Measurements from ENCODE around the gene ACTN2.

ACTN2 gene

GRCh38 chr1:236760986-236761385, 74.7 kb downstream of the ACTN2 start:
- no peak overlapping the region for H3K4me3 ChIP-seq (ENCODE audit: low read depth, low read length)
- DNase-seq (ENCODE audit: low read depth), result no peak

- no peak overlapping the region for H3K4me3 ChIP-seq (ENCODE audit: low read depth, low read length)
- DNase-seq (ENCODE audit: low read depth), result no peak
Measured at GRCh38 chr1:236761397-236762132, 75.3 kb downstream of the ACTN2 start.

GRCh38 chr1:236762410-236762809, 76.1 kb downstream of the ACTN2 start:
- no peak for DNase-seq (ENCODE audit: low read depth)
- H3K4me3 ChIP-seq (ENCODE audit: low read depth, low read length), result no peak overlapping the region

GRCh38 chr1:236765831-236766230, 79.5 kb downstream of the ACTN2 start:
- DNase-seq (ENCODE audit: low read depth), result no peak
- H3K4me3 ChIP-seq (ENCODE audit: low read depth, low read length), result no peak overlapping the region

GRCh38 chr1:236766506-236766905, 80.2 kb downstream of the ACTN2 start:
- no peak for DNase-seq (ENCODE audit: low read depth)
- no peak overlapping the region for H3K4me3 ChIP-seq (ENCODE audit: low read depth, low read length)

- no peak for DNase-seq (ENCODE audit: low read depth)
- H3K4me3 ChIP-seq (ENCODE audit: low read depth, low read length), result no peak overlapping the region
Measured at GRCh38 chr1:236767276-236767675, 81.0 kb downstream of the ACTN2 start.

- DNase-seq (ENCODE audit: low read depth), result no peak
- H3K4me3 ChIP-seq (ENCODE audit: low read depth, low read length), result no peak overlapping the region
Measured at GRCh38 chr1:236768601-236769000, 82.3 kb downstream of the ACTN2 start.

GRCh38 chr1:236773919-236774318, 87.6 kb downstream of the ACTN2 start:
- no peak for DNase-seq (ENCODE audit: low read depth)
- no peak overlapping the region for H3K4me3 ChIP-seq (ENCODE audit: low read depth, low read length)

GRCh38 chr1:236774926-236775325, 88.6 kb downstream of the ACTN2 start:
- DNase-seq (ENCODE audit: low read depth), result no peak
- no peak overlapping the region for H3K4me3 ChIP-seq (ENCODE audit: low read depth, low read length)

- no peak overlapping the region for H3K4me3 ChIP-seq (ENCODE audit: low read depth, low read length)
- no peak for DNase-seq (ENCODE audit: low read depth)
Measured at GRCh38 chr1:236779312-236779711, 93.0 kb downstream of the ACTN2 start.

- DNase-seq (ENCODE audit: low read depth), result no peak
- no peak overlapping the region for H3K4me3 ChIP-seq (ENCODE audit: low read depth, low read length)
Measured at GRCh38 chr1:236785477-236785876, 99.2 kb downstream of the ACTN2 start.

- no peak overlapping the region for H3K4me3 ChIP-seq (ENCODE audit: low read depth, low read length)
- no peak for DNase-seq (ENCODE audit: low read depth)
Measured at GRCh38 chr1:236786453-236786852, 100.2 kb downstream of the ACTN2 start.

GRCh38 chr1:236794585-236795034, 108.3 kb downstream of the ACTN2 start:
- DNase-seq (ENCODE audit: low read depth), result no peak
- H3K4me3 ChIP-seq (ENCODE audit: low read depth, low read length), result peak overlapping the region; percentile 98

GRCh38 chr1:236795035-236795756, 108.9 kb downstream of the ACTN2 start, which contains the start of gene MTR:
MTR (plus strand) TSS chr1:236795292; CDS start chr1:236795704, 412 bp downstream.
- H3K4me3 ChIP-seq (ENCODE audit: low read depth, low read length), result peak within 1 kb of the TSS; percentile 98
- DNase-seq (ENCODE audit: low read depth), result peak; percentile 85

- DNase-seq (ENCODE audit: low read depth), result no peak
- H3K4me3 ChIP-seq (ENCODE audit: low read depth, low read length), result peak overlapping the region; percentile 98
Measured at GRCh38 chr1:236795757-236796667, 109.7 kb downstream of the ACTN2 start.

- no peak overlapping the region for H3K4me3 ChIP-seq (ENCODE audit: low read depth, low read length)
- DNase-seq (ENCODE audit: low read depth), result no peak
Measured at GRCh38 chr1:236799001-236799400, 112.7 kb downstream of the ACTN2 start.

- DNase-seq (ENCODE audit: low read depth), result no peak
- no peak overlapping the region for H3K4me3 ChIP-seq (ENCODE audit: low read depth, low read length)
Measured at GRCh38 chr1:236800002-236800620, 113.8 kb downstream of the ACTN2 start.

- DNase-seq (ENCODE audit: low read depth), result no peak
- no peak overlapping the region for H3K4me3 ChIP-seq (ENCODE audit: low read depth, low read length)
Measured at GRCh38 chr1:236800623-236801022, 114.3 kb downstream of the ACTN2 start.

- no peak for DNase-seq (ENCODE audit: low read depth)
- H3K4me3 ChIP-seq (ENCODE audit: low read depth, low read length), result no peak overlapping the region
Measured at GRCh38 chr1:236802264-236802663, 116.0 kb downstream of the ACTN2 start.
